ENCODE measurements around the gene SCN10A.

The SCN10A gene

GRCh38 chr3:38773528-38773927, 42.5 kb downstream of the SCN10A start:
- no peak for DNase-seq (ENCODE audit: low spot score)

GRCh38 chr3:38763569-38763968, 52.4 kb downstream of the SCN10A start:
- DNase-seq (ENCODE audit: low spot score) = no peak

- no peak for DNase-seq (ENCODE audit: low spot score)
Observed at GRCh38 chr3:38758557-38758956, 57.5 kb downstream of the SCN10A start.

- no peak for DNase-seq (ENCODE audit: low spot score)
Observed at GRCh38 chr3:38757721-38758120, 58.3 kb downstream of the SCN10A start.

- no peak for DNase-seq (ENCODE audit: low spot score)
Observed at GRCh38 chr3:38756892-38757291, 59.1 kb downstream of the SCN10A start.

GRCh38 chr3:38755130-38755529, 60.9 kb downstream of the SCN10A start:
- no peak for DNase-seq (ENCODE audit: low spot score)

GRCh38 chr3:38746641-38747040, 69.4 kb downstream of the SCN10A start:
- DNase-seq (ENCODE audit: low spot score) = no peak

GRCh38 chr3:38743043-38743442, 73.0 kb downstream of the SCN10A start:
- DNase-seq (ENCODE audit: low spot score) = no peak

- DNase-seq (ENCODE audit: low spot score) = no peak
Observed at GRCh38 chr3:38742550-38742949, 73.5 kb downstream of the SCN10A start.

GRCh38 chr3:38740537-38740936, 75.5 kb downstream of the SCN10A start:
- DNase-seq (ENCODE audit: low spot score) = no peak

- DNase-seq (ENCODE audit: low spot score) = no peak
Observed at GRCh38 chr3:38739931-38740330, 76.1 kb downstream of the SCN10A start.

- no peak for DNase-seq (ENCODE audit: low spot score)
Observed at GRCh38 chr3:38739396-38739689, 76.7 kb downstream of the SCN10A start.

GRCh38 chr3:38738630-38739395, 77.2 kb downstream of the SCN10A start:
- DNase-seq (ENCODE audit: low spot score) = peak; percentile 81

GRCh38 chr3:38731522-38731921, 84.5 kb downstream of the SCN10A start:
- no peak for DNase-seq (ENCODE audit: low spot score)

- DNase-seq (ENCODE audit: low spot score) = no peak
Observed at GRCh38 chr3:38730281-38730680, 85.7 kb downstream of the SCN10A start.

- no peak for DNase-seq (ENCODE audit: low spot score)
Observed at GRCh38 chr3:38728008-38728407, 88.0 kb downstream of the SCN10A start.

- no peak for DNase-seq (ENCODE audit: low spot score)
Observed at GRCh38 chr3:38726751-38727150, 89.3 kb downstream of the SCN10A start.

- DNase-seq (ENCODE audit: low spot score) = no peak
Observed at GRCh38 chr3:38725726-38726419, 90.1 kb downstream of the SCN10A start.

- DNase-seq (ENCODE audit: low spot score) = no peak
Observed at GRCh38 chr3:38724392-38724736, 91.7 kb downstream of the SCN10A start.

- DNase-seq (ENCODE audit: low spot score) = no peak
Observed at GRCh38 chr3:38723569-38724391, 92.2 kb downstream of the SCN10A start.

GRCh38 chr3:38722781-38723568, 93.0 kb downstream of the SCN10A start:
- DNase-seq (ENCODE audit: low spot score) = no peak

GRCh38 chr3:38721207-38721772, 94.7 kb downstream of the SCN10A start:
- DNase-seq (ENCODE audit: low spot score) = no peak

Data from ecto neural progenitor cell (in vitro differentiated cells).